Measurements from ENCODE around the gene GMCL2. TPM values are rescaled to one million over a fixed set of nuclear protein-coding genes. Genes with fewer than 3 reads are reported as not detected.

GMCL2 gene
- total RNA-seq, 2 donors from 2014 or later, result not detected

DNA sequence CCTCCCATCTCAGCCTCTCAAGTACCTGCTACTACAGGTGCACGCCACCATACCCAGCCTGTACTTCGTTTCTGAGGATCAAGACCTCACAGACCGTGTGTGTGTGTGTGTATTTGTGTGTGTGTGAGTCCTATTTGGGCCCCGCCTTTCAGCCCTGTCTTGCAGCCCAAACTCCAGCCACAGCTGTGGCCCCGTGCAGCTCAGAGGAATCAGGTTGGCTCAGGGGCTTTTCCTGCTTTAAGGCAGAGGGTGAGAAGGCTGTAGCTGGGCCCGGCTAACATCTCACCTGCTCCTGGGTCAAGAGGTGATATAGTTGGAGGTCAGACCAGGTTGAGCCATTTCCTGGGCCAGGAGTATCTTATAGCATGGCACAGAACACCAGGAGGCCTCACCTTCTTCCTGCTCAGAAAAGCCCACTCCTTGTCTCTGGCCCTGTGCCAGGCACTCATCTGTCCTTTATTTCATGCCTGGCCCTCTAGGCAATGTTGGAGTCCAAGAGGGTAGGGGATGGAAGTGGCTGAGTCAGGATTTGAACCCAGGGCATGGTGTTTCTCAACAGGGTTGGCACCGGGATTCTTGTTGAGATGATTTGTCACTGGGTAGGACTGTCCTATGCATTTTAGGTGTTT, 47.1 kb upstream of the GMCL2 start:
- no peak for ATAC-seq (ENCODE audit: insufficient number of reproducible peaks, low FRiP score, low read depth)
- H3K4me1 ChIP-seq (ENCODE audit: control insufficient read depth in 1 of 2, low read depth in 2 of 2), result peaks cover 15 to 32% of the 10 kb centered on the region in 2 donors
- H3K4me3 ChIP-seq, result no peak overlapping the region

DNA sequence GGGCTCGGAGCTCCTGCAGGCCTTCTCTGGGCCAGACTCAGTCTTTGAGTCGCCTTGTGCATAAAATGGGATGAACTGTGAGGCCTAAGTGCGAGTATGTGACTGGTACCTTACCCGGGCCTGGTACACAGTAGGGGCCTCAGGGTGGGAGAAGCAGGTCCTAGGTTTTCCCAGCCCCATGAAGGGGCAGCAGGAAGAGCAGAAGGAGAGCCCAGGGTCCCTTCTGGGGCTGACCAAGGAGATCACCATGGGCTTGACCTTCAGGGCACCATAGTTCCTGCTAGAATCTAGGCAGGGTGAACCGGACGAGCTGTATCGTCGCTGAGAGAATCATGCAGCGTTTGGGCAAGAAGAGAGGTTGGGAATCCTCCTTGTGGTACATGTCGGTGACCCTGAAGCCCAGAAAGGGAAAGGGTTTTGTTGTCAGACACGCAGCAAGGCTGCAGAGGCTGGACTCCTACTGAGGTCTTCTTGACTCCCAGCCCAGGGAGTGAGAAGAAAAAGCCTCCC, 45.8 kb upstream of the GMCL2 start:
- TF ChIP-seq, protein P1, sequence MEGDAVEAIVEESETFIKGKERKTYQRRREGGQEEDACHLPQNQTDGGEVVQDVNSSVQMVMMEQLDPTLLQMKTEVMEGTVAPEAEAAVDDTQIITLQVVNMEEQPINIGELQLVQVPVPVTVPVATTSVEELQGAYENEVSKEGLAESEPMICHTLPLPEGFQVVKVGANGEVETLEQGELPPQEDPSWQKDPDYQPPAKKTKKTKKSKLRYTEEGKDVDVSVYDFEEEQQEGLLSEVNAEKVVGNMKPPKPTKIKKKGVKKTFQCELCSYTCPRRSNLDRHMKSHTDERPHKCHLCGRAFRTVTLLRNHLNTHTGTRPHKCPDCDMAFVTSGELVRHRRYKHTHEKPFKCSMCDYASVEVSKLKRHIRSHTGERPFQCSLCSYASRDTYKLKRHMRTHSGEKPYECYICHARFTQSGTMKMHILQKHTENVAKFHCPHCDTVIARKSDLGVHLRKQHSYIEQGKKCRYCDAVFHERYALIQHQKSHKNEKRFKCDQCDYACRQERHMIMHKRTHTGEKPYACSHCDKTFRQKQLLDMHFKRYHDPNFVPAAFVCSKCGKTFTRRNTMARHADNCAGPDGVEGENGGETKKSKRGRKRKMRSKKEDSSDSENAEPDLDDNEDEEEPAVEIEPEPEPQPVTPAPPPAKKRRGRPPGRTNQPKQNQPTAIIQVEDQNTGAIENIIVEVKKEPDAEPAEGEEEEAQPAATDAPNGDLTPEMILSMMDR (IDR thresholded peaks at IDR 0.05), result no peak
- no peaks in the 10 kb centered on the region for H3K27me3 ChIP-seq (replicated peaks; ENCODE audit: insufficient read depth)
- ATAC-seq (ENCODE audit: insufficient number of reproducible peaks, low FRiP score, low read depth) (no peak), DNase-seq (ENCODE audit: low spot score) (no peak)
- H3K9me3 ChIP-seq, result no peaks in the 10 kb centered on the region
- peak overlapping the region; percentile 89 to 93 for H3K27ac ChIP-seq
- H3K4me3 ChIP-seq, result peak overlapping the region; percentile 72
- H3K4me1 ChIP-seq (ENCODE audit: control insufficient read depth in 1 of 2, low read depth in 2 of 2), result peaks cover 15 to 32% of the 10 kb centered on the region in 2 donors
- peaks cover 9% of the 10 kb centered on the region for H3K36me3 ChIP-seq

More for the DNA sequence above, 47.1 kb upstream of the GMCL2 start:
- Histone ChIP-seq H3K9me3 (no peaks in the 10 kb centered on the region), H3K27ac (no peak overlapping the region), H3K36me3 (peaks cover 8% of the 10 kb centered on the region), H3K27me3 (replicated peaks; ENCODE audit: insufficient read depth) (no peaks in the 10 kb centered on the region)
- TF ChIP-seq, protein P1 (IDR thresholded peaks at IDR 0.05), result no peak
- DNase-seq (ENCODE audit: low spot score), result no peak

DNA sequence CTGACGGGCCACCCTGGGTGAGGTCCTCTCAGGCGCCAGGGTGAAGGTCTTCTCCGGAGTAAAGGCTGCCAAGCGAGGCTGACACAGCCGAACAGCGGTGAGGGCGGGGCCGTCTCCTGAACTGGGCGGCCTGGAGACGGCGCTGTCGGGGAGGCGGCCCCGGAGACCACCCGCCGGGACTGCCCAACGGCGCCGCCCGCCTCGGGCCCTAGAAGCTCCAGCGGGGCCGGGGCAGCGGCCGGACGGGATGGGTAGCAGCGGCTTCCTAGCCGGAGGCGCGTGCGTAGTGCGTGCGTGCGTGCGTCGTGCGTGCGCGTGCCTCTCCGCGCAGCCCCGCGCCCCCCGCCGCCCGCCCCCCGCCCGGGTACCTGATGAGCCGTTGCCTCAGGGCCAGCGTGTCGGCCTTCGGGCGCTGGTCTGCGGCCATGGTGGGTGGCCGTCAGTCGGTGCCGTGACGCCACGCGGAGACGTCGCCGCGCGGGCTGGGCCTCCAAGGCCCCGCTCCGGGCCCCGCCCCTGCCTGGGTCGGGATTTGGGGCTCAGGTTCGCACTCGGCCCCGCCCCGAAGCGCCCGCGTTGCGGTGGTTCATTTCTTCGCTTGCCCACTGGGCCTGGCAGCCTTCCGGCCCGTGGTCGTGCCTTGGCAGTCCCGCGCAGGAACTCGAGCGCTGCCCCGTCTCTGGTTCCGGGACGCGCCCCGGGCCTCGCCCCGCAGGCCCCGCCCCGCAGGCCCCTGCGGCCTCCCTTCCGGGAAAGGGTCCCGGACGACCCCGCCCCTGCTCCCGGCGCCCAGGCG, 45.2 kb upstream of the GMCL2 start, which contains the start of gene PHYKPL:
Gene PHYKPL (minus strand): TSS at position 679 of the 796 bp plus-strand sequence. CDS start 252 bp downstream, at position 427.
- no peak for DNase-seq (ENCODE audit: low spot score)
- ATAC-seq (ENCODE audit: insufficient number of reproducible peaks, low FRiP score, low read depth), result no peak
- Histone ChIP-seq H3K9me3 (no peaks in the 10 kb centered on the region), H3K27me3 (replicated peaks; ENCODE audit: insufficient read depth) (no peaks in the 10 kb centered on the region), H3K4me1 (ENCODE audit: control insufficient read depth in 1 of 2, low read depth in 2 of 2) (peaks cover 15 to 32% of the 10 kb centered on the region in 2 donors), H3K36me3 (peaks cover 14% of the 10 kb centered on the region), H3K27ac (peak within 1 kb of the TSS; percentile 89 to 93), H3K4me3 (peak within 1 kb of the TSS; percentile 72)
- TF ChIP-seq, protein P1 (IDR thresholded peaks at IDR 0.05), result no peak

DNA sequence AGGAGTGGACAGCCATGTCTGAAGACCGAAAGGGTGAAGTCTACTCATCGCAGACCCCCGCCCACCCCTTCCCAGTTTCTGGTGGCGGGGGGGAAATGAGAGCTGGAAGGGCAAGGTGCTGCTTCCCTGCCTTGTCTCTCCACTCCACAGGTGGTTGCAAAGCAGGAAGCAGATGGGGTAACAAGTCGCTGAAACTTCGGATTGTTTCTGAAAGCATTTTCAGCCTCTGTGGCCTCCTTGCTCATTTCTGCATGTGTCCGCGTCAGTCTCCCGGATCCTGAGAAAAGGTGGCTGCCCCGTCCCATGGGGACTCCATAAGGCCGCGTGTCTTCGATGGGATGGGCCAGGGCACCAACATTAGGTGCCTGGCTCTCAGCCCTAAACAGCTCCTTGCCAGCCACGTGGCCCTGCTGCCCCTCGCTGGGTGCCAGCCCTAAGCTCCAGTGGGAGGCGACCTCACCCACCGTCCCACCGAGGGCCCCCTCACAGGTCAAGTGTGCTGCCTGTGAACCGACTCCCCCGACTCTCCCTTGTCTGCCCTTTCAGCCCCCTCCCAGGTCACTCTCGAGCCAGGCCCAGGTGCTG, 44.5 kb upstream of the GMCL2 start:
- TF ChIP-seq, protein P1 (IDR thresholded peaks at IDR 0.05), result no peak
- Histone ChIP-seq H3K9me3 (no peaks in the 10 kb centered on the region), H3K4me3 (peak overlapping the region; percentile 72), H3K36me3 (peaks cover 20% of the 10 kb centered on the region), H3K27ac (peak overlapping the region; percentile 89 to 93), H3K27me3 (replicated peaks; ENCODE audit: insufficient read depth) (no peaks in the 10 kb centered on the region), H3K4me1 (ENCODE audit: control insufficient read depth in 1 of 2, low read depth in 2 of 2) (peaks cover 12 to 27% of the 10 kb centered on the region in 2 donors)
- ATAC-seq (ENCODE audit: insufficient number of reproducible peaks, low FRiP score, low read depth) (no peak), DNase-seq (ENCODE audit: low spot score) (no peak)
